Middle frontal gyrus (tissue), 1 donor: Measurements from ENCODE around the gene DUOX1.

Experiments
- DNase-seq: peaks from one replicate; pipeline ENCODE4 v3.0.0-alpha.2; 2015; ENCODE audit warnings: low spot score; ENCODE audit errors: extremely low spot score

Gene DUOX1

GRCh38 chr15:45106002-45106790, 23.6 kb upstream of the DUOX1 start:
- DNase-seq, result no peak

DNA sequence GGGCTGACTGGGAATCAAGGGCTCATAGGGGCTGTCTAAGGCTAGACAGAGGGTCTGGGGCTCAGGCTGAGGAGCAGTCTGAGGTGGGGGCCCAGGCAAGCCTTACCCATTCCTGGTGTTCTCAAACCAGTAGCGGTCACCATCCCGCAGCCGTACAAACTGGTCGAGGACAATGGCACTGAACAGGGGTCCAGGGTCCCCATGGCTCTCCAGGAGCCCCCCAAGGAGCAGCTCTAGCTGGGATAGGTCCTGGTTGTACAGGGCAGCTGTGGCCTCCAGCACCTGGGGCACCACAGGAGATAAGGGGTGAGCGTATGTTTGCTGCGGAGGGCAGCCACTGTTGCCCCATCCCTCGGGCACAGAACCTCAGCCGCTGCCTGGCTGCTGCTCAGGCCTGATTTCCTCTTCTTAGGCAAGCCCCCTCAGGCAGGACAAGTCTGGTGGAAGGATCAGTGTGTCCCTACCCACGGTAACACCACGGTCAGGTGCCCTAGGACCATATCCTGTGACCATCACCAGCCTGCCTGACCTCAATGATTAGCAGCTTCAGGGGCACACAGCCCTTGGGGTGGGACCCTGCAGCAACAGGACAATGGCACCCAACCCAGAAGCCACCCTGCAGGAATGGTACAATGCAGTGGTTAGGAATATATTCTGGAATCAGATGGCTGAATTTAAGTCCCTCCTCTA, 21.7 kb upstream of the DUOX1 start:
- DNase-seq, result no peak

DNA sequence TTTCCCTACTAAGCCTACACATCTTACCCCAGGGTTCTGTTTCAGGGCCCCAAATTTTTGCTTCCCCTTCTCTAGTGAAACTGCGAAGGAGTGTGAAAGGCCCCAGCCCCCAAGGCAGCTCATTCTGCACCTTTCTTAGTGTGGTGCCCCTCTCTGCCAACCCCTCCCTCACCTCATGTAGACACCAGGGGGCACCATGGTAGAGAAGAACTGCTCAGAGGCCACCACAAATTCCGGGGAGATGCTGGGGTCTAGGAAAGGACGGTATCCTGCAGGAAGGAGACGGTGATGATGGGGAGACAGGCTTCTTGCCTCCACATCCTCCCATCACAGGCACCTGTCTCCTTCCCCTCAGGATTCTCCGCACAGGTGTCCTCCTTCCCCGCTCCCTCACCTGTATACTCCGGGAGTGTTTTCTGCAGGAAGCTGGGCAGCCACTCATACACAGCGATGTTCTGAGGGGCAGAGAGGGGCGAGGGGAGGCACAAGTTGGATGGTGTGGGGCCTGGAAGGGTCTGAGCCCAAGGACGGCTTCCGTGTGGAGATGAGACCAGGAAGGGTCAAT, 19.5 kb upstream of the DUOX1 start:
- no peak for DNase-seq

DNA sequence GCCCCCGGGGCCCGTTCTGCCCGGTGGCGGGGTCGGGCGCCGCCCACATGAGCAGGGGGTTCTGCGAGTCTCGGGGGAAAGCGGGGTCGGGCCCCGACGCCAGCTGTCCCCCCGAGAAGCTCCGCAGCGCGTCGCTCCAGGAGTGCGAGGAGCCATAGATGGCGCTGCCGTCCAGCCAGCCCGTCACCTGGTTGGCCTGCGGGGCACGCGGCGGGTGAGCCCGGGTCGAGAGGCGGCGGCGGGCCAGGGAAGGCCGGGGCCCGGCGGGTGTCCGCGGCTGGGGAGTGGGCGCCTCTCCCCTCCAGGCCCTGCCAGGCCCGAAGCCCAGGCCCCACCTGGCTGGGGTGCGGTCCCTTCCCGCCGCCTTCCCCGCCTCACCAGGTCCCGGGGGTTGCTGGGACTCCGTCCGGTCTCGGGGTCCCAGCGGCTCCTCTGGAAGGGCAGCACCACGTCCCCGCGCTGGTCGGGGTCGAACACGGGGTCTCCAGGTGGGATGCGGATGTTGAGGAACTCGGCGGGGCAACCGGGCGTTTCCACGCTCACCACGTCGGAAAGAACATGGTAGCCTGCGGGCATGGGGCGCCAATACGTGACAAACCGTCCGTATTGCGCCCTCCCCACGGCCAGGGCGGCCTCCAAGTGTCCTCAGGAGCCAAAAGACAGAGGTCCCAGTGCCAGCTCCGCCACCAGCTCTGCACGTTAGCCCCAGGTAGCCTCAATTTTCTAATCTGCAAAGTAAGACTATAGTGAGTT, 18.2 kb upstream of the DUOX1 start:
- DNase-seq, result no peak

DNA sequence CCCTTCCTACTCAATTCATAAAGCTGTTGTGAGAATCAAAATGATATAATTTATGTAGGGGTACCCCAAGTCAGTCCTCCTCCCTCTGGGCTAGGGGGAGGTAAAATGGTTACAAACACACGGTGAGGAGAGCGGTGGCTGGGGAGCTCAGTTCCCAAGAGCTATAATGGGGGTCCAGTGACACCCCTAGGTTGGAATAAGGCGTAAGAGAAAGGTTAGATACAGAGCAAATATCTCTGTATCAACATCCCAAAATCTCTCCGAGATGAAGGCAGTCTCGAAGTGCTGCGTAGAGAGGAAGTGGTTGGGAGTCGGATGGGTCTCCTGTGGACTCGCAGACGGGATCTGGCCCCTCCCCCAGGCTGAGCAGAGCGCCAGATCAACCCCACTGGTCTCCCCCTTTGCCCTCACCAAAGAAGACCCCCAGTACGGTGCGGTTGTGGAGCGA, 17.6 kb upstream of the DUOX1 start:
- no peak for DNase-seq

DNA sequence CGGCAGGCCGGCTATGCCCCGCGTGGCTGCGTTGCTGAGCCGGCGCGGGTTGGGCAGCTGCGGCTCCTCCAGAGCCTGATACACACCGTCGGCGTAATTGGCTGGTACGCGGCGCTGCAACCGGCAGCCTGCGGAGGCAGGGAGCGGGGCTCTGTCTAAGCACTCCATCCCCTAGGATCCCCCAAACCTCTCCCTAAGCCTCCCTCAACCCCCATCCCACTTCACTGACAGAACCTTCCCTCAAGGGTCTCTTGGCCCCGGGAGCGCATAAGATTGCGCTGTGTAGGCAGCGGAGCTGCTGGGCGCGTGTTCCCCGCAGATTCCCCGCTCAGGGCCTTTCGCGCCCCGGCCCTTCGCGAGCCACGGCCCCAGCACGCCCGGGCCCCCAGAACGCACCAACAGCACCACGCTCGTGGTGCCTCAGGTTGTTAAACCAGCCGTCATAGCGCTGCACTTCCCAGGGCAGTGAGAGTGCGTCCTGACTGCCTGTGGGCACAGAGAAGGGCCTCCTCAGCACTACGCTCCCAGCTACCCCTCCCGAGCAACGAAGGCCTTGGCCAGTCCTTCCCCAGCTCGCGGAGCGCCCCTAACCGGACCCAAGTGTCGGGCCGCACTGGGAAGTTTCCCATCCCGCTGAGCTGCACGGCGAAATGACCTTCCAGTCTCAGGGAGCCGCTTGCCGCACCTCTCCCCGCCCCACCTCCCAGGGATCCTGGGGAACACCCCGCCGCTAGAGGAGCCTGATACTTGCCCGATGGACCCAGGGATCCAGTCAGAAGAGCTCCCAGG, 17.0 kb upstream of the DUOX1 start:
- no peak for DNase-seq

- DNase-seq, result no peak
These were observed 16.3 kb upstream of the DUOX1 start for GRCh38 chr15:45113380-45113990.

DNA sequence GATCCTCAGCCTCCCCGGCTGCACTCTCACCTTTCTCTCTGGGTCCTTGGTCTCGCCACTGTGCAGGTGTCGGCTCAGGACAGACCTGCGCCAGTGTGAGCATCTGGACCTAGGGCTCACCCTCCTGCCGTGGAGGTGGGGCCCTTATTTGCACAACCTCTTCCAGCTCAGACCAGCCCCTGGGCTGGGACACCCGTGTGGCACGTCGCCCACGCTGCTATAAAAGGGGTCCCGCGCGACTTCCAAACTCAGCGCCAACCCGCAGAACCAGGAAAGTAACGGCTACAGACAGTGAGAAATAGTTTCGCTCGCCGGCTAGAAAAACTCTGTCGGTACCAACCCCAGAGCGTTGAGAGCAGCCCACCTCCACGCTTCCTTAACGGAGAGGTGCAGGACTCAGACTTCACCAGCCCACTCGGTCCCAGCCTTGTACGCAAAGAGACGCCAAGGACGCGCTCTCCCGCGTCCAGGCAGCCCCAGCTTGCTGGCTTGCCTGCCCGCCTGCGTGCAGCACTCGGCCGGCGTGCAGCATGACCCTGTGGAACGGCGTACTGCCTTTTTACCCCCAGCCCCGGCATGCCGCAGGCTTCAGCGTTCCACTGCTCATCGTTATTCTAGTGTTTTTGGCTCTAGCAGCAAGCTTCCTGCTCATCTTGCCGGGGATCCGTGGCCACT, 15.6 kb upstream of the DUOX1 start, which contains the start of the genes DUOX2 and DUOXA2:
TSS of gene DUOX2 (minus strand) at position 97 of the 675 bp plus-strand sequence. CDS start 761 bp downstream, outside the sequence.
TSS of gene DUOXA2 (plus strand) at position 251 of the 675 bp plus-strand sequence. CDS start at position 531, 280 bp downstream.
- DNase-seq, result no peak

DNA sequence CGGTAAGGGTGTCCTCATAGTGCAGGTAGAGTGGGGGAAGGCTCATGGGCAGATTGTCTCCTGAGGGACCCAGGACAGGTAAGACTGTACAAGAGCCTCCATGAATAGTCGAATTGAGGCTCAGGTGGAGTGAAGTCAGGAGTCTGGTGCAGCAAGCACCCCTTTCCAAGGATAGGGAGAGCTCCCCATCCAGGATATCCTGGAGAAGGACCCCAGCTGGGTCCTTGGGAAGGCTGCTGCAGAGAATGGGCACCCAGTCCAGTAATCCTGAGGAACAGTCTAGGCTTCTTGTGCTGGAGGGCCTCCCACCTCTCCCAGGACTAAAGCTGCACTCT, 15.1 kb upstream of the DUOX1 start:
- DNase-seq, result no peak

DNA sequence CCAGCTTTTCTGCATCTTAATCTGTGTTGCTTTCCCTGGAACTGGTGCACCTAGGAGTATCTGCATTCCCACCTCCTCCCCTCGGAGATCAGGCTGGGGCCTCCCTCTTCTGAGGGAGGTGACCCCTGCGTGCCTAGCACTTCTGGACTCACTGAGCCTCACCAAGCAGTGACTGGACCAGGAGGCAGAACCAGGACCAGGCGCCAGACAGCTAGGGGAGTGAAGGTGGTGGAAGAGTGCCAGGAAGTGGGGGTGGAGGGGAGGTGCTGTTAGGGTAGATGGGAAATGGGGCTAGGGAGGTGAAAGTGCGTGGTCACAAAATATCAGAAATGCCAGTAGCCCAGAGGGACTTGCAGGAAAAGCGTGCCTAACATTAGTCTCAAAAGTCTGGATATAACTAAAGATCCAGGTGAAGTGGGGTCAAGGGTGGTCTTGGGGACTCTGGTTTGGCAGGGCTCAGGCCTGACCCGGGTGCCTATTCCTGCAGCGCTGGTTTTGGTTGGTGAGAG, 14.4 kb upstream of the DUOX1 start:
- no peak for DNase-seq

DNA sequence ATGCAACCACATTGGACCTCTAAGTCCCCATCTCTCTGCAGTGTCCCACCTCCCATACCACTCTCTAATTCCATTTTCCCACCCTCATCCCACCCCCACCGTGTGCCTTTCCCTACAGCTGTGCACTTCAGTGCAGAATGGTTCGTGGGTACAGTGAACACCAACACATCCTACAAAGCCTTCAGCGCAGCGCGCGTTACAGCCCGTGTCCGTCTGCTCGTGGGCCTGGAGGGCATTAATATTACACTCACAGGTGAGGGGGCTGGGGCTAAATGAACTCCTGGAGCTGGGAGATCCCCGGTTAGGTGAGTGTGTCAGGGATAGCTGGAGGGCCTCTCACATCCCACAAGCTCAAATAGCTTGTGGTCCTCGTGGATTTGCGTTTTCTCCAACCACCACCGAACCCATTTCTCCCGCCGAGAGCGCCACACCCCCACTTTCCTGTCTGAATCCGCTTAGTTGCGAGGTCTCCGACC, 13.8 kb upstream of the DUOX1 start:
- no peak for DNase-seq

DNA sequence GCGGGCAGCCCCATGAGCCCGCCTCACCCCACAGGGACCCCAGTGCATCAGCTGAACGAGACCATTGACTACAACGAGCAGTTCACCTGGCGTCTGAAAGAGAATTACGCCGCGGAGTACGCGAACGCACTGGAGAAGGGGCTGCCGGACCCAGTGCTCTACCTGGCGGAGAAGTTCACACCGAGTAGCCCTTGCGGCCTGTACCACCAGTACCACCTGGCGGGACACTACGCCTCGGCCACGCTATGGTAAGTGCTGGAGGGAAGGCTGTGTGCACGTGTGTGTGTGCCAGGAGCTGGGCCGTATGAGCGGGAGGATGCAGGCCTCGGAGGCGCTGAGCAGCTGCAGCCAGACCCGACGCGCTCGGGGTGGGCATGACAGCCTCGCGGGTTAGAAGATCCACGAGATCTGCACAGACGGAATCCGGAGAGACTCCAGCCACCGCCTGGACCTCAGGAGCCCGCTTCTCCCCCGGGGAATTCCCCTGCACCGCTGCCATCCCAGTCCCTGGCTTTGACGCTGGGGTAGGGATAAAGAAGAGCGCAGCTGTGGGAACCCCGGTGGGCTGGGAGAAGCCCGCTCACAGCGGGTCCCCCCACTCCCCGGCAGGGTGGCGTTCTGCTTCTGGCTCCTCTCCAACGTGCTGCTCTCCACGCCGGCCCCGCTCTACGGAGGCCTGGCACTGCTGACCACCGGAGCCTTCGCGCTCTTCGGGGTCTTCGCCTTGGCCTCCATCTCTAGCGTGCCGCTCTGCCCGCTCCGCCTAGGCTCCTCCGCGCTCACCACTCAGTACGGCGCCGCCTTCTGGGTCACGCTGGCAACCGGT, 13.1 kb upstream of the DUOX1 start:
- no peak for DNase-seq

DNA sequence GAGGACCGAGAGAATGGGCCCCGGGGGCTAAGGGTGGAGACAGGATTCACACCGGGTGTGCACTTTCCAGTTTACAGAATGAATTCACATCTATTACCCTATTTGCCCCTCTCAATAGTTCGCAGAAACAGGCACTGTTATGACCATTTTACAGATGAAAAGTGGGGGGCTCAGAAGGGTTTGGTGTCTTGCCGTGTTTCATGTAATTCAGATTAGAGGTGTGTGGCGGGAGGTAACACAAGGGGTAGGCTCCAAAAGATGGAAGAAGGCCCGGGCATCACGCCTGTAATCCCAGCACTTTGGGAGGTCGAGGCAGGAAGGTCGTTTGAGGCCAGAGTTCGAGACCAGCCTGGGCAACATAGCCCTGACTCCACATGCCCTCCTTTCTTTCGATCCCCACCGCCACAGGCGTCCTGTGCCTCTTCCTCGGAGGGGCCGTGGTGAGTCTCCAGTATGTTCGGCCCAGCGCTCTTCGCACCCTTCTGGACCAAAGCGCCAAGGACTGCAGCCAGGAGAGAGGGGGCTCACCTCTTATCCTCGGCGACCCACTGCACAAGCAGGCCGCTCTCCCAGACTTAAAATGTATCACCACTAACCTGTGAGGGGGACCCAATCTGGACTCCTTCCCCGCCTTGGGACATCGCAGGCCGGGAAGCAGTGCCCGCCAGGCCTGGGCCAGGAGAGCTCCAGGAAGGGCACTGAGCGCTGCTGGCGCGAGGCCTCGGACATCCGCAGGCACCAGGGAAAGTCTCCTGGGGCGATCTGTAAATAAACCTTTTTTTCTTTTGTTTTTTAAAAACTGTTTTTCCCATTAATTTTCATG, 12.3 kb upstream of the DUOX1 start:
- DNase-seq, result no peak

DNA sequence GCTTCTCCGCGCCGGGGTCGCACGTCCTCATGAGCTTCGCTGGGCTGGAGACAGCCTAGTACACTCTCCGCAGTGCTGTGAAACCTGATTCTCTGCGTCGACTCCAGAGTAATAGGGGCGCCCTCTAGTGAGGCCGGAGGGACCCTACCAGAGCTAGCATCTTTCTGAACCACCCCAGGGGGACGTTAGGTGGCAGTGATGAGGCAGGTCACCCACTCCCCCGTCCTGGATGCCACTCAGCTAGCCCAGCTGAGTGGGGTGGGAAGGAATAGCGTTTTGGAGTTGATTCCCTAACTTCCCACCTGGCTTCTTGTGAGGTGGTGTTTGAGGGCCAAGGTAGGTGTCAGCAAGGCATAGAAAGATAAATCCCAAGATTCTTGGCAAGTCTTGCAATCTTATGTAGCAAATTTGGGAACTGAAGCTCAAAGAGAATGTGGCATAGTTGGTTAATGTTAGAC, 11.6 kb upstream of the DUOX1 start:
- DNase-seq, result peak; percentile 85

DNA sequence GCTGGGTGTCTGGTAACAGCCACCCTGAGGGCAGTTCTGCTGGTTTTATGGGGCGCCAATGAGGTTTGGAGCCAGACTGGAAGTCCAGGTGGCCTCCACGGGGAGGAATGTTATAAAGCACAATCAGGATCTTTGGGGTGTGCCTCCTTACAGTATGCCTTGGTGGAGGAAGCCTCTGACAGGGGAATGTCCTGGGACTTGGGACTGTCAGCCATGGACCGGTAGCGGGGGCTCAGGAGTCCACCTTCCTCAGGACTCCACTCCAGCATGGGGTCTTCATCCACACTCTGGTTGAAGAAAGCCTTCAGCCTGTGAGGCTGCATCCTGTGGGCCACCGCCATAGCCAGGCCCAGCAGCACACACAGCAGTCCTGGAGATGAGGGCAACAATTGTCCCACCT, 10.8 kb upstream of the DUOX1 start:
- no peak for DNase-seq

- no peak for DNase-seq
These were observed 9.5 kb upstream of the DUOX1 start for GRCh38 chr15:45120081-45120972.

DNA sequence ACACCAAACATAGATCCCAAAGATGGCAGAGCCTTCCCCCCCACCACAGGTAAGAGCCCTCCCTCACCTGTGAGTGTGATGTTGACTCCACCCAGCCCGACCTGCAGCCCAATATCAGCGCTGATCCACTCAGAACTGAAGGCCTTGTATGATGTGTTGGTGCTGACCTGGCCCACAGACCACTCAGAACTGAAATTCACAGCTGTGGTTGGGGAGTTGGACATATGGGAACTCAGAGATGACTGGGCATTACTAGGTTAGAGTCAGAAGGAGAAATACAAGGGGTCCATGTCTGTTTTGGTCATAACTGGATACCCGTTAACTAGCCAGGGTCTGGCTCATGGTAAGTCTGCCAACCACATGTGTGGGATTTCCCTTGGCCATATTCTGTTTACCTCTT, 8.8 kb upstream of the DUOX1 start:
- DNase-seq, result no peak
